Gastrocnemius medialis (tissue), 4 donors: ENCODE measurements around the gene ERC2. TPM values are rescaled to one million over a fixed set of nuclear protein-coding genes. Genes with fewer than 3 reads are reported as not detected.

Experiments used
- ATAC-seq, 2 donors: fragments of 150-250 bp; one replicate each; pipeline ENCODE4 v1.9.1; 2016
- DNase-seq, 2 donors: peaks; one replicate each; pipeline ENCODE4 v3.0.0-alpha.2; 2019
- H3K27ac ChIP-seq, 4 donors: fragments of 200-600 bp; sonication (generic); 1 replicate in 1 of 4; 2 replicates in 3 of 4; pipeline ENCODE4 v1.5.1; 2016 to 2018; ENCODE audit warnings: mild to moderate bottlenecking in 2 of 4, moderate library complexity in 1 of 4
- H3K27me3 ChIP-seq, 3 donors: fragments of 200-600 bp; sonication (generic) in 2 of 3; 1 replicate in 1 of 3; 2 replicates in 2 of 3; pipeline versions ENCODE4 v1.5.1 to v1.6.0; 2016 to 2019; ENCODE audit warnings: mild to moderate bottlenecking in 1 of 3, moderate library complexity in 1 of 3
- H3K36me3 ChIP-seq, 2 donors: fragments of 200-600 bp; sonication (generic) in 1 of 2; one replicate each; pipeline ENCODE4 v1.5.1; 2017 to 2018
- H3K4me1 ChIP-seq, 2 donors: fragments of 200-600 bp; sonication (generic) in 1 of 2; one replicate each; pipeline ENCODE4 v1.5.1; 2016 to 2017; ENCODE audit warnings: mild to moderate bottlenecking in 2 of 2
- H3K4me3 ChIP-seq, 4 donors: fragments of 200-600 bp; sonication (generic) in 3 of 4; 1 replicate in 1 of 4; 2 replicates in 3 of 4; pipeline ENCODE4 v1.5.1; 2016 to 2019; ENCODE audit warnings: mild to moderate bottlenecking in 2 of 4
- H3K9me3 ChIP-seq, 3 donors: fragments of 200-600 bp; sonication (generic) in 2 of 3; 1 replicate in 1 of 3; 2 replicates in 2 of 3; pipeline ENCODE4 v1.5.1; 2016 to 2019
- POLR2A ChIP-seq, 2 donors: fragments of 450-650 bp; IDR thresholded peaks; one replicate each; pipeline ENCODE4 v1.6.1; 2017; ENCODE audit warnings: antibody characterized with exemption in 2 of 2, mild to moderate bottlenecking in 2 of 2, moderate library complexity in 2 of 2
- in situ Hi-C, 4 donors: fragments of 200-750 bp; cut with MboI; loops; one replicate each; pipeline versions ENCODE4 v1.15.0 to v1.8.0; 2017; ENCODE audit warnings: low sequenced_read_pairs in 4 of 4
- intact Hi-C: fragments of 100-400 bp; cut with DNase I; formaldehyde crosslinking; loops from one replicate; pipeline ENCODE4 v1.15.1; 2023; ENCODE audit warnings: low total_unique reads
- total RNA-seq, 4 donors: library from RNA; depleted of rRNA; stranded (reverse); fragments of >200 nt; gene quantifications; one replicate each; pipeline versions ENCODE4 v1.1.0 to v1.2.3, GENCODE V29; 2016
- TF ChIP-seq, protein P1 (sequence below), 5 experiments: fragments of 450-650 bp in 3 of 5; fragments of 200-600 bp in 2 of 5; sonication (generic) in 2 of 5; IDR thresholded peaks in 4 of 5; conservative IDR thresholded peaks in 1 of 5; 1 replicate in 4 of 5; 2 replicates in 1 of 5; pipeline ENCODE4 v1.5.1; 2016 to 2019; ENCODE audit warnings: antibody characterized with exemption in 5 of 5, mild to moderate bottlenecking in 3 of 5, moderate library complexity in 3 of 5

ERC2 gene
- total RNA-seq, 4 donors from 2014 or later, result not detected

DNA sequence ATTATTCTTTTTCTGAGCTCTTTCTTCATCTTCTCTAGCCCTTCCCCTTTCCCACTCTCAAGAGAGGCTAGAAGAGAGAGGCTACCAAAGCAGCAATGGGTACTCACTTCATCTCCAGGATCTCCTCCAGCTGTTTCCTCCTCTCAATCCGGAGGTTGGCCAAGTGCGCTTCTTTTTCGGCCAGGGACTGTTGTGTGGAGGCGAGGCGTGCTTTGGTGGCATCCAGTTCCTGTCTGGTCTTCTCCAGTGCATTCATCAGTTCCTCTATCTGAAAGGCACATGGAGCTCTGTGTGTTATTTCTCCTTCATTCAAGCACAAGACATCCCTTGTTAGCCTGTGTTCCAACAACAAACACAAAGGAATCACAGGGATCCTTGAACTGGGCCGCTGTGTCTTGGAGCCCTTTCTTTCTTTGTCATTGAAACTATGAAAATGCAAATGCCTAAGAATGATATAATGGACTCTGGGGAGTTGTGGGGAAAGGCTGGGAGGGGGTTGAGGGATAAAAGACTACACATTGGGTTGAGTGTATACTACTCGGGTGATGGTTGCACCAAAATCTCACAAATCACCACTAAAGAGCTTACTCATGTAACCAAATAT lies 579.9 kb downstream of the ERC2 start:
- no peaks in the 10 kb centered on the region for H3K36me3 ChIP-seq
- no peak overlapping the region for H3K27ac ChIP-seq
- TF ChIP-seq POLR2A (IDR thresholded peaks at IDR 0.05), result no peak
- TF ChIP-seq, protein P1, sequence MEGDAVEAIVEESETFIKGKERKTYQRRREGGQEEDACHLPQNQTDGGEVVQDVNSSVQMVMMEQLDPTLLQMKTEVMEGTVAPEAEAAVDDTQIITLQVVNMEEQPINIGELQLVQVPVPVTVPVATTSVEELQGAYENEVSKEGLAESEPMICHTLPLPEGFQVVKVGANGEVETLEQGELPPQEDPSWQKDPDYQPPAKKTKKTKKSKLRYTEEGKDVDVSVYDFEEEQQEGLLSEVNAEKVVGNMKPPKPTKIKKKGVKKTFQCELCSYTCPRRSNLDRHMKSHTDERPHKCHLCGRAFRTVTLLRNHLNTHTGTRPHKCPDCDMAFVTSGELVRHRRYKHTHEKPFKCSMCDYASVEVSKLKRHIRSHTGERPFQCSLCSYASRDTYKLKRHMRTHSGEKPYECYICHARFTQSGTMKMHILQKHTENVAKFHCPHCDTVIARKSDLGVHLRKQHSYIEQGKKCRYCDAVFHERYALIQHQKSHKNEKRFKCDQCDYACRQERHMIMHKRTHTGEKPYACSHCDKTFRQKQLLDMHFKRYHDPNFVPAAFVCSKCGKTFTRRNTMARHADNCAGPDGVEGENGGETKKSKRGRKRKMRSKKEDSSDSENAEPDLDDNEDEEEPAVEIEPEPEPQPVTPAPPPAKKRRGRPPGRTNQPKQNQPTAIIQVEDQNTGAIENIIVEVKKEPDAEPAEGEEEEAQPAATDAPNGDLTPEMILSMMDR (IDR thresholded peaks at IDR 0.05 in 4 of 5, conservative IDR thresholded peaks at IDR 0.05 in 1 of 5), result no peak
- ATAC-seq, result no peak
- no peaks in the 10 kb centered on the region for H3K9me3 ChIP-seq
- H3K4me1 ChIP-seq, result no peaks in the 10 kb centered on the region
- no peak for DNase-seq
- in situ Hi-C loops, result no loop called here
- intact Hi-C loops, result no loop called here
- H3K4me3 ChIP-seq, result no peak overlapping the region
- no peaks in the 10 kb centered on the region for H3K27me3 ChIP-seq

DNA sequence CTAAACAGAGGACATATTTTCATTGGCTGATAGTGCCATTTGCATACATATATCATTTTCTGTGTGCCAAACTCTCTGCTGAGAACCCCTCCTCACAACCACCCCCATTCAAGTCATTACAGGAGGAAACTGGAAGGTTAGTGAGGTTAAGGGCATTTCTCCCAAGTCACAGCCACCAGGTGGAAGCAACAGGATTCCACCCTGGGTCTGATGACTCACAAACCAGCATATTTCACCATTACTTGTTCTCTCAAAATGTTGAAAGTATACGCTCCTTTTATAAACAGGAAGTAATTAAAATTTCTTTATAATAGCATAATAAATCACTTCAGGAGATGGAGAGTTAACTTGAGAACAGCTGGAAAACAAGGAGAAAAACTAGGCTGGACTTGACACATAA lies 582.5 kb downstream of the ERC2 start:
- intact Hi-C loops (no loop called here), in situ Hi-C loops (no loop called here)
- Histone ChIP-seq H3K4me1 (no peaks in the 10 kb centered on the region), H3K4me3 (no peak overlapping the region), H3K27me3 (no peaks in the 10 kb centered on the region), H3K27ac (no peak overlapping the region), H3K36me3 (no peaks in the 10 kb centered on the region), H3K9me3 (no peaks in the 10 kb centered on the region)
- ATAC-seq (no peak), DNase-seq (no peak)
- TF ChIP-seq, protein P1 (IDR thresholded peaks at IDR 0.05 in 4 of 5, conservative IDR thresholded peaks at IDR 0.05 in 1 of 5), result no peak
- TF ChIP-seq POLR2A (IDR thresholded peaks at IDR 0.05), result no peak

DNA sequence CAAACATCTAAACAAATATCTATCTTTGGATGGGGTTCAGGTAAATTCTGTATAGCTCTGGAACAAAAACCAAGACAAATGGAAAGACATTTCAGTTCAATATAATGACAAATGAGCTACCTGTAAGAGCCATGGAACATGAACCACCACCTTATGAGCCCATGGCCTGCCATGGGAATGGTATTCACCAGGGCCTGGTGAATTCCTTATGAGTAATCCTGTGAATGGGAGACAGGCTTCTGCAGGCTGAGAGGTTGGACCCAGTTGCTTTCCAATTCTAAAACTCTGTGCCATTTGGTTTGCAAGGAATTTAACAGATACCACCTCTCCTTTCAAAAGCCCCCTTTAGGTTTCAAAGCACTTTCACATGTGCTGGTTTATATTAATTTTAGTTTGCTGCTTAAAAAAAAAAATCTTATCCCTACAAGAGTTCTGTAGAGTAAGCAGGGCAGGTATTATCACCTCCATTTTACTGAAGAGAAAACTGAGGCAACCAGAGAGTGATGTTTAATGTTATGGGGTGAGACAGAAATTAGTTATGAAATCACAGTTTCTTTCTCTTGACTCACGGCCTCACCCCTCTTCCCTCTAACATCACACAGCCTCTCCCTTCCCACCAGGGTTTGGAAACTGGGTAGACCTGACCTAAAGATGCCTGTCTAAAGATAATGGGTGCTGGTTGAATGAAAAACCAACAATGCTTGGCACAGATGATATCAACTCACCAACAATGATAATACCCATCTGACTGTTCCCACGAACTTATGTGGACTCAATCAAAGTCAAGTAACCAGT lies 583.6 kb downstream of the ERC2 start:
- Histone ChIP-seq H3K36me3 (no peaks in the 10 kb centered on the region), H3K27me3 (no peaks in the 10 kb centered on the region), H3K9me3 (no peaks in the 10 kb centered on the region), H3K4me1 (no peaks in the 10 kb centered on the region), H3K4me3 (no peak overlapping the region), H3K27ac (no peak overlapping the region)
- DNase-seq (no peak), ATAC-seq (no peak)
- in situ Hi-C loops (no loop called here), intact Hi-C loops (no loop called here)
- TF ChIP-seq, protein P1 (IDR thresholded peaks at IDR 0.05 in 4 of 5, conservative IDR thresholded peaks at IDR 0.05 in 1 of 5), result no peak
- no peak for TF ChIP-seq POLR2A (IDR thresholded peaks at IDR 0.05)

DNA sequence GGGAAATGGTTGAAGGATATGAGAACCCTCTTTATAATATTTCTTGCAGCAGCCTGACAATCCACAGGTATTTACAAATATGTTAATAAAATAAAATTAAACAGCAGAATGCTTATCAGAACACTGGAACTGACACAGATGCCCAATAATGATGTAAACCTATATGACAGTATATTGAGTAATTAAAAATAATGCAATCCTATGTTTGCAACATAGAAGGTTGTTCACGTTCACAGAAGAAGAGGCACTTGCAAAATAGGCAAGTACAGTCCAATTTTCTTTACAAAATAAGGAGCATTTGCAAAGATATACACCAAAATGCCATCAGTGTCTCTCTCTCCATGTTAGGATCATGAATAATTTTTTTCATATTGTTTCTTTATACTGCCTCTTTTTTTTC lies 584.2 kb downstream of the ERC2 start:
- Histone ChIP-seq H3K27ac (no peak overlapping the region), H3K36me3 (no peaks in the 10 kb centered on the region), H3K4me1 (no peaks in the 10 kb centered on the region), H3K27me3 (no peaks in the 10 kb centered on the region), H3K9me3 (no peaks in the 10 kb centered on the region), H3K4me3 (no peak overlapping the region)
- intact Hi-C loops (no loop called here), in situ Hi-C loops (no loop called here)
- DNase-seq, result no peak
- no peak for ATAC-seq
- TF ChIP-seq, protein P1 (IDR thresholded peaks at IDR 0.05 in 4 of 5, conservative IDR thresholded peaks at IDR 0.05 in 1 of 5), result no peak
- TF ChIP-seq POLR2A (IDR thresholded peaks at IDR 0.05), result no peak
